WI38 (cell line): ENCODE results near the gene SIT1.
A peak's percentile ranks its signal among the peaks of the same experiment; 100 is the strongest.

Experiments
- H3K4me3 ChIP-seq: 2 replicates; pipeline ENCODE4 v1.5.1; 2011; ENCODE audit warnings: low read depth, mild to moderate bottlenecking, control low read depth, low read length
- TF ChIP-seq, protein P1 (sequence below): IDR thresholded peaks from 2 replicates; pipeline ENCODE4 v1.5.1; 2012; ENCODE audit warnings: low read depth, mild to moderate bottlenecking, control low read depth, low read length

SIT1 gene

GRCh38 chr9:35674025-35674361 lies 23.3 kb upstream of the SIT1 start:
- TF ChIP-seq, protein P1, sequence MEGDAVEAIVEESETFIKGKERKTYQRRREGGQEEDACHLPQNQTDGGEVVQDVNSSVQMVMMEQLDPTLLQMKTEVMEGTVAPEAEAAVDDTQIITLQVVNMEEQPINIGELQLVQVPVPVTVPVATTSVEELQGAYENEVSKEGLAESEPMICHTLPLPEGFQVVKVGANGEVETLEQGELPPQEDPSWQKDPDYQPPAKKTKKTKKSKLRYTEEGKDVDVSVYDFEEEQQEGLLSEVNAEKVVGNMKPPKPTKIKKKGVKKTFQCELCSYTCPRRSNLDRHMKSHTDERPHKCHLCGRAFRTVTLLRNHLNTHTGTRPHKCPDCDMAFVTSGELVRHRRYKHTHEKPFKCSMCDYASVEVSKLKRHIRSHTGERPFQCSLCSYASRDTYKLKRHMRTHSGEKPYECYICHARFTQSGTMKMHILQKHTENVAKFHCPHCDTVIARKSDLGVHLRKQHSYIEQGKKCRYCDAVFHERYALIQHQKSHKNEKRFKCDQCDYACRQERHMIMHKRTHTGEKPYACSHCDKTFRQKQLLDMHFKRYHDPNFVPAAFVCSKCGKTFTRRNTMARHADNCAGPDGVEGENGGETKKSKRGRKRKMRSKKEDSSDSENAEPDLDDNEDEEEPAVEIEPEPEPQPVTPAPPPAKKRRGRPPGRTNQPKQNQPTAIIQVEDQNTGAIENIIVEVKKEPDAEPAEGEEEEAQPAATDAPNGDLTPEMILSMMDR = no peak

GRCh38 chr9:35673132-35674024 lies 22.6 kb upstream of the SIT1 start, which contains the start of gene CA9:
TSS of gene CA9 (plus strand) at chr9:35673928. CDS start at chr9:35673960, 32 bp downstream.
- TF ChIP-seq, protein P1 = no peak
- no peak within 1 kb of the TSS for H3K4me3 ChIP-seq

More at GRCh38 chr9:35674025-35674361, 23.3 kb upstream of the SIT1 start:
- no peak overlapping the region for H3K4me3 ChIP-seq

DNA sequence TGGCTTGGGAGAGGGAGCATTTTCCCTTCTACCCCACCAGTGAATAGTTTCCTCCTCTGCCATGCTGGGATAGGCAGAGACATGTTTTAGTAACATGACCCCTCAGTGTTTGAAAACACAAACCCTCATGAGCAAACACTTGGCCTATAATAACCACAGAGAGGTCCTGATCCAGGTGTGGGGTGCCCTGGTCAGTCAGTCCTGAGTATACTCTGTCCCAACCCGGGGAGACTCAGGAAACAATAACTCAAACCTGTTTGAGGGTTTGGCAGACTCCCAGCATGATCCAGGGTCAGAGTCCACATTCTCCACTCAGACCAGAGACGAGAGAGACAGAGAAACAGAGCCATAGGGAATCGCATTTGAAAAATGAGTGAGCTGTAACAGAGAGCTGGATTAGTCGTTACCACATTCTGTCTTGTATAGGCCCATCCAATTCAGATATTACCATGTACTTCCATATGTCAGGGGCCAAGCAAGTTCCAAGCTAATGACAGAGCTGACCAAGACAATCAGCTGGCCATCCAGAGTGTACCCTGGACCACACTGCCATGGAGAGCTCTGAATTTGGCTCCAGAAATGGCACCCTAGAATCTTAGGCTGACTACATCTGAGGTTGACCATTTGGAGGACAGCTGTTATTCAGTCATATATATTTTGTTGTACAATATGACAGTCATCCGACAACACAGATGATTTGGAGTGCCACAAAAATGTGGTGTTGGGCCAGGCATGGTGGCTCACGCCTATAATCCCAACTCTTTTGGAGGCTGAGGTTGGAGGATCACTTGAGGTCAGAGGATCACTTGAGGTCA lies 18.8 kb upstream of the SIT1 start:
- H3K4me3 ChIP-seq = no peak overlapping the region
- TF ChIP-seq, protein P1 = no peak

- no peak overlapping the region for H3K4me3 ChIP-seq
- TF ChIP-seq, protein P1 = no peak
Observed at GRCh38 chr9:35667939-35668338, 17.2 kb upstream of the SIT1 start.

DNA sequence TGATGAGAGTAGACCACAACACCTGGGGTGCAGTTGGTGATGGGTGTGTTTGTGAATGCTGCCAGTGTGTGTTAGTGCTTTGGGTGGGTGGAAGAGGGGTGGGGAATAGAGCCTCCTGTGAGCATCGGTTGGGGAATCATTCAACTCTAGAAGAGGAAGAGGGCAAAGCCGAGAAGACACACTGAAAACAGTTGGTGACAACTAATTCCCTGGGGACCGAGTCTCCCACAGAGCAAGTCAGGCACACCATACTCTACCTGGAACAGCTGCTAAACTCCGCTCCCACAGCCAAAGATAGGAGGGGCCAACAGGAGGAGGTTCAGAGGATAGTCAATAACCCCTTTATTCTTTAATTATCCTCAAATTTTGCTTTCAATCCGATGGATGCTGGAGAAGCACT lies 15.8 kb upstream of the SIT1 start:
- no peak overlapping the region for H3K4me3 ChIP-seq

DNA sequence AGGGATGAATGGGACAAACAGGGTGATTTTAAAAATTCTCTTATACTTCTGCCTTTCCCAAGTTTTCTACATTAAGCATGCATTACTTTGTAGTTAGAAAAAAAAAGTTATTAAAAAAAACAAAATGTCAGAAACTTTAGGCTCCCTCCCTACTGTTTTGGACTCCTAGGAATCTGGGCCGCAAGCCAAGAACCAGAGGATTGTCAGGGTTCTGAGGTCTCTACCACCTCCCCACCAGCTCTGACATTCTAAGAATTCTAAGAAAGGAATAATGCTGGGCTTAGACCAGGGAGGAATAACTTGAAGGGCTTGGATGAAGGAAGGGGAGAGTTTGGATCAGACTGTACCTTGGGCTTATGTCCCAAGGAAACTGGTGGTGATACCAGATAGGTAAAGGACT lies 15.3 kb upstream of the SIT1 start:
- TF ChIP-seq, protein P1 = no peak
- H3K4me3 ChIP-seq = no peak overlapping the region

More for the DNA sequence above, 15.8 kb upstream of the SIT1 start:
- TF ChIP-seq, protein P1 = no peak

- peak overlapping the region; percentile 63 for H3K4me3 ChIP-seq
Observed at GRCh38 chr9:35665471-35665818, 14.7 kb upstream of the SIT1 start.

More at GRCh38 chr9:35665471-35665818, 14.7 kb upstream of the SIT1 start:
- TF ChIP-seq, protein P1 = no peak
